HepG2 (cell line): ENCODE data around the gene TMEM185B. TPM values are rescaled to one million over a fixed set of nuclear protein-coding genes. Genes with fewer than 3 reads are reported as not detected.

Source experiments
- HOXA3 ChIP-seq: sonication (generic); formaldehyde crosslinking; IDR thresholded peaks from 2 replicates; pipeline ENCODE4 v1.5.0; 2020; ENCODE audit warnings: missing genetic modification reagents
- KAT8 ChIP-seq: IDR thresholded peaks from 2 replicates; pipeline ENCODE4 v1.6.1; 2016; ENCODE audit warnings: missing genetic modification reagents, missing compliant biosample characterization
- KLF11 ChIP-seq: IDR thresholded peaks from 2 replicates; pipeline ENCODE4 v1.6.1; 2016; ENCODE audit warnings: missing compliant biosample characterization
- SAP130 ChIP-seq: IDR thresholded peaks from 2 replicates; pipeline ENCODE4 v1.6.1; 2016; ENCODE audit warnings: low read depth
- ZNF350 ChIP-seq: sonication (generic); formaldehyde crosslinking; IDR thresholded peaks from 2 replicates; pipeline ENCODE4 v1.4.0; 2020; ENCODE audit warnings: mild to moderate bottlenecking, low read depth, missing genetic modification reagents, borderline replicate concordance
- ZNF468 ChIP-seq: sonication (generic); formaldehyde crosslinking; IDR thresholded peaks from 2 replicates; pipeline ENCODE4 v1.8.0; 2022; ENCODE audit warnings: mild to moderate bottlenecking, moderate library complexity, missing genetic modification reagents
- ZNF563 ChIP-seq: sonication (generic); formaldehyde crosslinking; IDR thresholded peaks from 2 replicates; pipeline ENCODE4 v1.8.0; 2022; ENCODE audit warnings: mild to moderate bottlenecking, moderate library complexity, missing genetic modification reagents
- ZNF737 ChIP-seq: sonication (generic); formaldehyde crosslinking; IDR thresholded peaks from 2 replicates; pipeline ENCODE4 v1.5.0; 2020; ENCODE audit warnings: missing genetic modification reagents, mild to moderate bottlenecking, borderline replicate concordance
- ZNF839 ChIP-seq: sonication (generic); formaldehyde crosslinking; IDR thresholded peaks from 2 replicates; pipeline ENCODE4 v1.4.0; 2020; ENCODE audit warnings: missing genetic modification reagents, mild to moderate bottlenecking, borderline replicate concordance
- ZSCAN20 ChIP-seq: sonication (generic); formaldehyde crosslinking; IDR thresholded peaks from 2 replicates; pipeline ENCODE4 v1.4.0; 2020; ENCODE audit warnings: missing genetic modification reagents, mild to moderate bottlenecking, borderline replicate concordance
- polyA plus RNA-seq, 8 experiments: library from polyadenylated mRNA; depleted of rRNA in 3 of 8; stranded (reverse) in 7 of 8; unstranded in 1 of 8; fragments of >200 nt; fragmentation: Illumina TruSeq in 4 of 8; extraction: Trizol in 4 of 8; gene quantifications; 2 replicates each; pipeline versions ENCODE4 v1.2.1 to v1.2.3, GENCODE V29; 2011 to 2016; ENCODE audit warnings: low read depth in 4 of 8, missing spikeins in 1 of 8, mixed read lengths in 1 of 8; ENCODE audit not compliant: insufficient read depth in 1 of 8
- total RNA-seq, 5 experiments: library from RNA; depleted of rRNA; stranded (reverse); fragments of >200 nt; fragmentation: Illumina TruSeq; extraction: Trizol; gene quantifications; 2 replicates each; pipeline ENCODE4 v1.2.3, GENCODE V29; 2016; ENCODE audit warnings: low read depth in 1 of 5
- TF ChIP-seq, protein P1 (sequence below): sonication (generic); formaldehyde crosslinking; IDR thresholded peaks from 2 replicates; pipeline ENCODE4 v1.4.0; 2020; ENCODE audit warnings: mild to moderate bottlenecking, missing genetic modification reagents
- TF ChIP-seq, protein P2 (sequence below): IDR thresholded peaks from 2 replicates; pipeline ENCODE4 v1.6.1; 2016; ENCODE audit warnings: mild to moderate bottlenecking
- TF ChIP-seq, protein P3 (sequence below): sonication (generic); formaldehyde crosslinking; IDR thresholded peaks from 2 replicates; pipeline ENCODE4 v1.4.0; 2020; ENCODE audit warnings: mild to moderate bottlenecking, missing genetic modification reagents
- TF ChIP-seq, protein P4 (sequence below): sonication (generic); formaldehyde crosslinking; IDR thresholded peaks from 2 replicates; pipeline ENCODE4 v1.4.0; 2020; ENCODE audit warnings: missing genetic modification reagents
- TF ChIP-seq, protein P5 (sequence below): fragments of 450-650 bp; IDR thresholded peaks from 2 replicates; pipeline ENCODE4 v1.6.1; 2017; ENCODE audit warnings: mild to moderate bottlenecking

TMEM185B gene
- total and polyA plus RNA-seq, 2 of the 13 experiments (the other 11 are each of a cell fraction or from before 2014, with no cell fraction given), result 5.6 to 7.0 TPM

DNA sequence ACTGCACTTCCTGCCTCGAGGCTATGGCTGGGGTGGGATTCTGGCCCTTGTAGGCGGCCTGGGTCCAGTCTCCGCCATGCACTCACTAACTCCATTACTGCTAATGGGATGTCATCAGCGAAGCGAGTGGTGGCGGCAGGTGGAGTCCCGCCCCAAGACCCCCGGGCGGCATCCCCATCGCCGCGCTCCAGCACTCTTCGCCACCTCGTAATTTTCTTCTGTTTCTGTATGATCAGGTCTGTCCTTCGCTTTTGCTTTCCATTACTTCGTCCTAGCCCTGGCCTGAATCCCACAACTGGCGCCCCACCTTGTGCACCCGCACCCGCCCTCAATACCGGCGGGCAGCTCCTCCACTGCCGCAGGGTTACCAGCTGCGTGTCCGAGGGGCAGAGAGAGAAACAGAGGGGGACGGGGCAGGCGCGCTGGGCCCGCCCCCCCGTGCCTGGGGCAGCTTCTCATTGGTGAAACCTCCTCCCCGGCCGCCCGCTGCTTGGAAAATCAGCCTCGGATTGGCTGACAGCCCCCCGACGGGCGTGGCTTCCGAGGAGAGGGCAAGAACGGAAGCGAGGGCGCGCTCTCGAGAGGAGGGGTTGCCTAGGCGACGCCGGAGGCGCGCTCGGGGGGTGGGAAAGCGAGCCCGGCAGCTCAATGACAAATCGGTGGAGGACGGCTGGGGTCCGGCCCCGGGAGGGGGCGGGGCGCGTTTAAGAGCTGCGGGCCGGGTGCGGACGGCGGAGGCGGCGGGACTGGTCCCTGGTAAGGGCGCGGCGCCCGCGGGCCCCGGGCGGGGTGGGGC lies 29.2 kb upstream of the TMEM185B start, which contains the start of gene RALB (continued):
- TF ChIP-seq HOXA3 (CRISPR knock-in tag) (no peak), KAT8 (CRISPR knock-in tag) (peak; percentile 75), ZNF350 (CRISPR knock-in tag) (peak; percentile 46; the same call in 1 of the 2 replicates), ZNF839 (CRISPR knock-in tag) (no peak), ZNF737 (CRISPR knock-in tag) (no peak), ZNF468 (CRISPR knock-in tag) (no peak), KLF11 (CRISPR knock-in tag) (peak; percentile 36; the same call in 1 of the 2 replicates), ZNF563 (no peak), SAP130 (CRISPR knock-in tag) (peak; percentile 88), ZSCAN20 (CRISPR knock-in tag) (peak; percentile 22; the same call in 1 of the 2 replicates)
- TF ChIP-seq, protein P1, sequence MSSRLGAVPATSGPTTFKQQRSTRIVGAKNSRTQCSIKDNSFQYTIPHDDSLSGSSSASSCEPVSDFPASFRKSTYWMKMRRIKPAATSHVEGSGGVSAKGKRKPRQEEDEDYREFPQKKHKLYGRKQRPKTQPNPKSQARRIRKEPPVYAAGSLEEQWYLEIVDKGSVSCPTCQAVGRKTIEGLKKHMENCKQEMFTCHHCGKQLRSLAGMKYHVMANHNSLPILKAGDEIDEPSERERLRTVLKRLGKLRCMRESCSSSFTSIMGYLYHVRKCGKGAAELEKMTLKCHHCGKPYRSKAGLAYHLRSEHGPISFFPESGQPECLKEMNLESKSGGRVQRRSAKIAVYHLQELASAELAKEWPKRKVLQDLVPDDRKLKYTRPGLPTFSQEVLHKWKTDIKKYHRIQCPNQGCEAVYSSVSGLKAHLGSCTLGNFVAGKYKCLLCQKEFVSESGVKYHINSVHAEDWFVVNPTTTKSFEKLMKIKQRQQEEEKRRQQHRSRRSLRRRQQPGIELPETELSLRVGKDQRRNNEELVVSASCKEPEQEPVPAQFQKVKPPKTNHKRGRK, result no peak
- TF ChIP-seq, protein P2, sequence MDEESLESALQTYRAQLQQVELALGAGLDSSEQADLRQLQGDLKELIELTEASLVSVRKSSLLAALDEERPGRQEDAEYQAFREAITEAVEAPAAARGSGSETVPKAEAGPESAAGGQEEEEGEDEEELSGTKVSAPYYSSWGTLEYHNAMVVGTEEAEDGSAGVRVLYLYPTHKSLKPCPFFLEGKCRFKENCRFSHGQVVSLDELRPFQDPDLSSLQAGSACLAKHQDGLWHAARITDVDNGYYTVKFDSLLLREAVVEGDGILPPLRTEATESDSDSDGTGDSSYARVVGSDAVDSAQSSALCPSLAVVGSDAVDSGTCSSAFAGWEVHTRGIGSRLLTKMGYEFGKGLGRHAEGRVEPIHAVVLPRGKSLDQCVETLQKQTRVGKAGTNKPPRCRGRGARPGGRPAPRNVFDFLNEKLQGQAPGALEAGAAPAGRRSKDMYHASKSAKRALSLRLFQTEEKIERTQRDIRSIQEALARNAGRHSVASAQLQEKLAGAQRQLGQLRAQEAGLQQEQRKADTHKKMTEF (CRISPR knock-in tag), result no peak; the same call in 1 of the 2 replicates
- TF ChIP-seq, protein P3, sequence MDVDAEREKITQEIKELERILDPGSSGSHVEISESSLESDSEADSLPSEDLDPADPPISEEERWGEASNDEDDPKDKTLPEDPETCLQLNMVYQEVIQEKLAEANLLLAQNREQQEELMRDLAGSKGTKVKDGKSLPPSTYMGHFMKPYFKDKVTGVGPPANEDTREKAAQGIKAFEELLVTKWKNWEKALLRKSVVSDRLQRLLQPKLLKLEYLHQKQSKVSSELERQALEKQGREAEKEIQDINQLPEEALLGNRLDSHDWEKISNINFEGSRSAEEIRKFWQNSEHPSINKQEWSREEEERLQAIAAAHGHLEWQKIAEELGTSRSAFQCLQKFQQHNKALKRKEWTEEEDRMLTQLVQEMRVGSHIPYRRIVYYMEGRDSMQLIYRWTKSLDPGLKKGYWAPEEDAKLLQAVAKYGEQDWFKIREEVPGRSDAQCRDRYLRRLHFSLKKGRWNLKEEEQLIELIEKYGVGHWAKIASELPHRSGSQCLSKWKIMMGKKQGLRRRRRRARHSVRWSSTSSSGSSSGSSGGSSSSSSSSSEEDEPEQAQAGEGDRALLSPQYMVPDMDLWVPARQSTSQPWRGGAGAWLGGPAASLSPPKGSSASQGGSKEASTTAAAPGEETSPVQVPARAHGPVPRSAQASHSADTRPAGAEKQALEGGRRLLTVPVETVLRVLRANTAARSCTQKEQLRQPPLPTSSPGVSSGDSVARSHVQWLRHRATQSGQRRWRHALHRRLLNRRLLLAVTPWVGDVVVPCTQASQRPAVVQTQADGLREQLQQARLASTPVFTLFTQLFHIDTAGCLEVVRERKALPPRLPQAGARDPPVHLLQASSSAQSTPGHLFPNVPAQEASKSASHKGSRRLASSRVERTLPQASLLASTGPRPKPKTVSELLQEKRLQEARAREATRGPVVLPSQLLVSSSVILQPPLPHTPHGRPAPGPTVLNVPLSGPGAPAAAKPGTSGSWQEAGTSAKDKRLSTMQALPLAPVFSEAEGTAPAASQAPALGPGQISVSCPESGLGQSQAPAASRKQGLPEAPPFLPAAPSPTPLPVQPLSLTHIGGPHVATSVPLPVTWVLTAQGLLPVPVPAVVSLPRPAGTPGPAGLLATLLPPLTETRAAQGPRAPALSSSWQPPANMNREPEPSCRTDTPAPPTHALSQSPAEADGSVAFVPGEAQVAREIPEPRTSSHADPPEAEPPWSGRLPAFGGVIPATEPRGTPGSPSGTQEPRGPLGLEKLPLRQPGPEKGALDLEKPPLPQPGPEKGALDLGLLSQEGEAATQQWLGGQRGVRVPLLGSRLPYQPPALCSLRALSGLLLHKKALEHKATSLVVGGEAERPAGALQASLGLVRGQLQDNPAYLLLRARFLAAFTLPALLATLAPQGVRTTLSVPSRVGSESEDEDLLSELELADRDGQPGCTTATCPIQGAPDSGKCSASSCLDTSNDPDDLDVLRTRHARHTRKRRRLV (CRISPR knock-in tag), result no peak
- TF ChIP-seq, protein P4, sequence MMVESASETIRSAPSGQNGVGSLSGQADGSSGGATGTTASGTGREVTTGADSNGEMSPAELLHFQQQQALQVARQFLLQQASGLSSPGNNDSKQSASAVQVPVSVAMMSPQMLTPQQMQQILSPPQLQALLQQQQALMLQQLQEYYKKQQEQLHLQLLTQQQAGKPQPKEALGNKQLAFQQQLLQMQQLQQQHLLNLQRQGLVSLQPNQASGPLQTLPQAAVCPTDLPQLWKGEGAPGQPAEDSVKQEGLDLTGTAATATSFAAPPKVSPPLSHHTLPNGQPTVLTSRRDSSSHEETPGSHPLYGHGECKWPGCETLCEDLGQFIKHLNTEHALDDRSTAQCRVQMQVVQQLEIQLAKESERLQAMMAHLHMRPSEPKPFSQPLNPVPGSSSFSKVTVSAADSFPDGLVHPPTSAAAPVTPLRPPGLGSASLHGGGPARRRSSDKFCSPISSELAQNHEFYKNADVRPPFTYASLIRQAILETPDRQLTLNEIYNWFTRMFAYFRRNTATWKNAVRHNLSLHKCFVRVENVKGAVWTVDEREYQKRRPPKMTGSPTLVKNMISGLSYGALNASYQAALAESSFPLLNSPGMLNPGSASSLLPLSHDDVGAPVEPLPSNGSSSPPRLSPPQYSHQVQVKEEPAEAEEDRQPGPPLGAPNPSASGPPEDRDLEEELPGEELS (CRISPR knock-in tag), result peak; percentile 8; the same call in 1 of the 2 replicates
- TF ChIP-seq, protein P5, sequence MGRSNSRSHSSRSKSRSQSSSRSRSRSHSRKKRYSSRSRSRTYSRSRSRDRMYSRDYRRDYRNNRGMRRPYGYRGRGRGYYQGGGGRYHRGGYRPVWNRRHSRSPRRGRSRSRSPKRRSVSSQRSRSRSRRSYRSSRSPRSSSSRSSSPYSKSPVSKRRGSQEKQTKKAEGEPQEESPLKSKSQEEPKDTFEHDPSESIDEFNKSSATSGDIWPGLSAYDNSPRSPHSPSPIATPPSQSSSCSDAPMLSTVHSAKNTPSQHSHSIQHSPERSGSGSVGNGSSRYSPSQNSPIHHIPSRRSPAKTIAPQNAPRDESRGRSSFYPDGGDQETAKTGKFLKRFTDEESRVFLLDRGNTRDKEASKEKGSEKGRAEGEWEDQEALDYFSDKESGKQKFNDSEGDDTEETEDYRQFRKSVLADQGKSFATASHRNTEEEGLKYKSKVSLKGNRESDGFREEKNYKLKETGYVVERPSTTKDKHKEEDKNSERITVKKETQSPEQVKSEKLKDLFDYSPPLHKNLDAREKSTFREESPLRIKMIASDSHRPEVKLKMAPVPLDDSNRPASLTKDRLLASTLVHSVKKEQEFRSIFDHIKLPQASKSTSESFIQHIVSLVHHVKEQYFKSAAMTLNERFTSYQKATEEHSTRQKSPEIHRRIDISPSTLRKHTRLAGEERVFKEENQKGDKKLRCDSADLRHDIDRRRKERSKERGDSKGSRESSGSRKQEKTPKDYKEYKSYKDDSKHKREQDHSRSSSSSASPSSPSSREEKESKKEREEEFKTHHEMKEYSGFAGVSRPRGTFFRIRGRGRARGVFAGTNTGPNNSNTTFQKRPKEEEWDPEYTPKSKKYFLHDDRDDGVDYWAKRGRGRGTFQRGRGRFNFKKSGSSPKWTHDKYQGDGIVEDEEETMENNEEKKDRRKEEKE, result no peak
